Diencephalon (tissue), 1 donor: ENCODE measurements around the gene TRMT10B. TPM values are rescaled to one million over a fixed set of nuclear protein-coding genes. Genes with fewer than 3 reads are reported as not detected.

Experiments
- total RNA-seq: library from RNA; depleted of rRNA; stranded (reverse); fragments of >200 nt; gene quantifications from one replicate; pipeline ENCODE4 v1.2.3, GENCODE V29; 2014

TRMT10B gene, protein sequence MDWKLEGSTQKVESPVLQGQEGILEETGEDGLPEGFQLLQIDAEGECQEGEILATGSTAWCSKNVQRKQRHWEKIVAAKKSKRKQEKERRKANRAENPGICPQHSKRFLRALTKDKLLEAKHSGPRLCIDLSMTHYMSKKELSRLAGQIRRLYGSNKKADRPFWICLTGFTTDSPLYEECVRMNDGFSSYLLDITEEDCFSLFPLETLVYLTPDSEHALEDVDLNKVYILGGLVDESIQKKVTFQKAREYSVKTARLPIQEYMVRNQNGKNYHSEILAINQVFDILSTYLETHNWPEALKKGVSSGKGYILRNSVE
- 3.7 TPM for total RNA-seq

DNA sequence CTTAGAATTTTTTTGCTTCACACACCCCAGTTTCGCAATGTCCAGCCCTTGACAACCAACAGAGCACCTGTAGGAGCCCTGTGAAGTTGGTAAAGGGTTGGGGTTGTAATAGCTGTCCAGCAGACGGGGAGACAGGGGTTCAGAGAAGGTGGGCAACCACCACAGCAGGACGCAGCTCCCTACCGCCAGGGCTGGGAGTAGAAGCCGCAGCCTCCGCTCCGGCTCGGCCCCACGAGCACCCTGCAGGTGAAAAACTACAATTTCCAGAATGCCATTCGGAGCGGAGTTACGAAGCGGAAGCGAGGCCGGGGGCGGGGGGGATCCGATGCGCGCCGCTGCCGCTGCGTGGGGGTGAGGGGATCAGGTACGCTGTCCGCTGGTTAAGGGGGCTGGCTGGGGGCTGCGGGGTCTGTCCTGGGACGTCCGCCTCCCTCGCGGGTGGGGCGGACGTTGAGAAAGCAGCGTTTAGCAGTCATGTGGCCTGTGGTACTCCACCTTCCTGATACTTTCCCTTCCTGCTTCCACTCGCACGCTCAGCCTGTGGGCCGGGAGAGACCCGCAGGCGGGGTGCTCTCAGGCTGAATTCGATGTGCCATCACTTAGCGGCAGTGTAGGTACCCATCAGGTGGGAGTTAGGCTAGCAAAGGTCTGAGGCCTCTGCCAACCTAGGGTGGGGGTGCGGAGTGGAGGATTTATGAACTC, at the start of gene TRMT10B:
TSS of gene TRMT10B (plus strand) at position 317 of the 702 bp plus-strand sequence. CDS start 8,127 bp downstream, outside the sequence.

DNA sequence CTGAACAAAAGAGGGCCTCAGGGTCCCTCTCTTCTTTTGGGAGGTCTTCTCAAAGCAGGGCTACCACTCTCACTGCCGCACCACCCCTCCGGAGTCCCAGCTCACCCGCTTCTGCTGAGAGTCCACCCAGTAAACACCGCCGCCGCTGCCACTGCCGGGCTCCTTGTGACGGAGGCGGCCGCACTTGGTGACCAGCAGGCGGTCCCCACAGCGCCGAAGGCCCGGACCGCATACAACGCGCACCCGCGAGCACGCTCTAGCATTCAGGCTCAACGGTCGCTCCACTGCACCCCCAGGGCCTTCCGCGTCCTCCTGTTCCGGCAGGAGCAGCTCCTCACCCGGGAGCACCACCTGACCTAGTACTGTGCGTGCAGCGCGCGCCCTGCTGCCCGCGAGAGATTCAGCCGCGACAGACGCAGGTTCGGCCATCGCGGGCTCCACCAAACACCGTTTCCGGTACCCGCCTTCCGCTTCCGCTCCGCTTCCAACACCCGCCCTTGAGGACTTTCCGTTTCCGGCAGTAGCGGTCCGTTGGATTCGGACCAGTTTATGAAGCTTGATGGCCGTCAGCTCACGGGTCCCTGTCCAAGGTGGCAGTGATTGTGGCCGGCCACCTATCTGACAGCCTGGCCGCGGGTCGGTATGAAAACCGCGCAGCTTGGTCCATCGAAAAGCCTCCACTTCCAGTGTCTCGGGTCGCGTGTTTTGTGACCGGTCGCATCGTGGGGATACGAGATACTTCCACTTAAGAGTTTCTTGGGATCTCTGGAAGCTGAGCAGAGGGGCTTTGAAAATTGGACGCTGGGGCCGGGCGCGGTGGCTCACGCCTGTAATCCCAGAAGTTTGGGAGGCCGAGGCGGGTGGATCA, 31.2 kb downstream of the TRMT10B start, which contains the start of gene EXOSC3:
TSS of gene EXOSC3 (minus strand) at position 449 of the 868 bp plus-strand sequence. CDS start at position 429, 20 bp downstream.

DNA sequence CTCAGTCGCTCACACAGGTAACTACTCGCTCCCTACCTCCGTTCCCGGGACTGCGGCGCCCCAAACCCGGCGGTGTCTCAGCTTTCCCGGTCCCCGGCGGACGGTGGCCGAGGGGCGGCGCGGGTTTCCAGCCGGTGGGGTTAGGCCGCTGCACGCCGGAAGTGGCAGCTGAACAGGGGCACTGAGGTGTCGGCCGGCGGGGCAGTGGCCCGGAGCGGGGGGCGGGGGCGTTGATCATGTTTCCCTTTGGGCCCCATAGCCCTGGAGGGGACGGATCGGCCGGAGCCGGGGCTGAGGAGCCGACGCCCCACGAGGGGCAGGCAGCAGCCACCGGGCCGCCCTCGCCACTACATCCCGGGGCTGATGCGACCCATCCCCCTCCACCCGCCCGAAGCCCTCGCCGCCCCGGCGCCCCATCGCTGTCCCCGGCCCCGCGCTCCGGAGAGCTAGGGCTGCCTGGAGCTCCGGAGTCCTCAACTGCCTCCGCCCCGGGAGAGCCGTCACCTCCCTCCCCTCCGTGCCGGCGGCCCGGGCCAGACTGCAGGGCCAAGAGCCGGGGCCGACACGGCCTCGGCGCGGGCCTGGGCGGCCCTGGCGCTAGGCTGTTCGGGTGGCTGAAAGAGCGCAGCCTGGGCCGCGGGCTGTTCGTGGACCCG, 47.2 kb downstream of the TRMT10B start, which contains the start of gene DCAF10:
TSS of gene DCAF10 (plus strand) at position 167 of the 656 bp plus-strand sequence. CDS start at position 237, 70 bp downstream.

Other genes starting within 250 kb of the TRMT10B start
- 13.6 TPM for gene FBXO10, start 177.4 kb upstream of the TRMT10B start, total RNA-seq
- 78.2 TPM for gene TOMM5, start 161.2 kb upstream of the TRMT10B start, total RNA-seq
- 3.0 TPM for gene FRMPD1, start 102.9 kb upstream of the TRMT10B start, total RNA-seq
- gene EXOSC3, start 31.3 kb downstream of the TRMT10B start, total RNA-seq: 58.1 TPM
- gene DCAF10, start 47.0 kb downstream of the TRMT10B start, total RNA-seq: 27.0 TPM
- 103 TPM for gene SLC25A51, start 150.3 kb downstream of the TRMT10B start, total RNA-seq